Effector memory CD4-positive, alpha-beta T cell (primary cell): ENCODE data around the gene PARD6G.

ENCODE experiments used
- DNase-seq, 3 donors: peaks; one replicate each; pipeline ENCODE4 v3.0.0-alpha.2; 2020
- H3K27ac ChIP-seq: 2 replicates; pipeline ENCODE4 v1.7.0; 2013; ENCODE audit warnings: mild to moderate bottlenecking, low read length, moderate library complexity; ENCODE audit not compliant: insufficient read depth, poor library complexity, severe bottlenecking
- H3K27me3 ChIP-seq: replicated peaks from 2 replicates; pipeline ENCODE4 v1.7.0; 2013; ENCODE audit warnings: mild to moderate bottlenecking, low read length; ENCODE audit not compliant: insufficient read depth, control insufficient read depth, poor library complexity, severe bottlenecking
- H3K36me3 ChIP-seq: 2 replicates; pipeline ENCODE4 v1.7.0; 2013; ENCODE audit warnings: mild to moderate bottlenecking, low read length, moderate library complexity; ENCODE audit not compliant: control insufficient read depth, insufficient read depth
- H3K4me1 ChIP-seq: 2 replicates; pipeline ENCODE4 v1.7.0; 2013; ENCODE audit warnings: low read length, mild to moderate bottlenecking; ENCODE audit not compliant: control insufficient read depth, insufficient read depth, poor library complexity, severe bottlenecking
- H3K4me3 ChIP-seq: 2 replicates; pipeline ENCODE4 v1.7.0; 2013; ENCODE audit warnings: low read length, low read depth, mild to moderate bottlenecking; ENCODE audit not compliant: insufficient read depth, poor library complexity, severe bottlenecking
- H3K9me3 ChIP-seq: 2 replicates; pipeline ENCODE4 v1.7.0; 2013; ENCODE audit warnings: mild to moderate bottlenecking, low read length, moderate library complexity; ENCODE audit not compliant: control insufficient read depth

The PARD6G gene

DNA sequence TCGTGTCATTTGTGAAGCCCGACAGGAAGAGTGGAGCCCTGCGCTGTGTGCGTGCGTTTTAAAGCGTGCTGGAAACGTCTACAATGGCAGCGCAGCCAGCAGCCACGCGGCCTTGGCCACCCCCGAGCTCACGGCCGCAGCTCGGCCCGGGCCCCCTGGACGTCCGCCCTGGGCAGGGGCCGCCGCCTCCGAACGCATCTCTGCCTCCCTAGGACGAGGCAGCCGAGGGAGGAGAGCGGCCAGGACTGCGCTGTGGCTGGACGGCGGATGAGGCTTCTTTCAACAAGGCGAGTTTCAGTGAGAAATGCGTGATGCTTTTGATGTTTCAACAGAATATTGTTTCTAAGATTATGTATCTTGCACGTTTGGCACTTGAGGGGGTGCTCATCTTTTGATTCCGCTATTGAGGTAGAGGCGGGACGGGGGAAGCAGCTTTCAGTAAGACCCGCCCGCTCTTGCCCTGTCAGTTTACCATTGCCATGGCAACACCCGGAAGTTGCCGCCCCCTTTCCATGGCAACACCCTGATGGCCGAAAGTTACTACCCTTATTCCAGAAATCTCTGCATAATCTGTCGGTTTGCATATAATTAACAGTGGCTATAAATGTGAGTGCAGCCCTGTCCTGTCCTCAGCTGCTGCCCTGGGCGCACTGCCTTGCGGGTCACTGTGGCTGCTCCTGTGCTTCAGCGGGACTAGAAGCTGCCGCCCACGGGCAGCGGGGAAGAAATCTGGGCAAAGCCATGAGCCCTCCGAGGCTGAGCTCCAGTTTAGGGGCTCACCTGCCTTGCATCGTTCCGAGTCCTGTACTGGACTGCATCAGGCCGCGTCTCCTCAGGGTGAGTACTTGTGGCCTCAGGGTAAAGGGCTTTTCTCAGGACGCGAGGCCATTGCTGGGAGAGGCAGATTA, 99.6 kb downstream of the PARD6G start:
- H3K4me3 ChIP-seq = peak overlapping the region; percentile 62
- H3K27me3 ChIP-seq = no peaks in the 10 kb centered on the region
- H3K9me3 ChIP-seq = no peaks in the 10 kb centered on the region
- no peaks in the 10 kb centered on the region for H3K36me3 ChIP-seq
- H3K27ac ChIP-seq = no peak overlapping the region
- DNase-seq = peak; percentile 34 to 49 (median 35)
- H3K4me1 ChIP-seq = peaks cover 8% of the 10 kb centered on the region

- Histone ChIP-seq H3K36me3 (no peaks in the 10 kb centered on the region), H3K9me3 (no peaks in the 10 kb centered on the region), H3K27me3 (no peaks in the 10 kb centered on the region), H3K4me1 (peaks cover 8% of the 10 kb centered on the region), H3K27ac (no peak overlapping the region), H3K4me3 (peak overlapping the region; percentile 62)
- no peak for DNase-seq
Measured at GRCh38 chr18:80147037-80147417, 100.3 kb downstream of the PARD6G start.

DNA sequence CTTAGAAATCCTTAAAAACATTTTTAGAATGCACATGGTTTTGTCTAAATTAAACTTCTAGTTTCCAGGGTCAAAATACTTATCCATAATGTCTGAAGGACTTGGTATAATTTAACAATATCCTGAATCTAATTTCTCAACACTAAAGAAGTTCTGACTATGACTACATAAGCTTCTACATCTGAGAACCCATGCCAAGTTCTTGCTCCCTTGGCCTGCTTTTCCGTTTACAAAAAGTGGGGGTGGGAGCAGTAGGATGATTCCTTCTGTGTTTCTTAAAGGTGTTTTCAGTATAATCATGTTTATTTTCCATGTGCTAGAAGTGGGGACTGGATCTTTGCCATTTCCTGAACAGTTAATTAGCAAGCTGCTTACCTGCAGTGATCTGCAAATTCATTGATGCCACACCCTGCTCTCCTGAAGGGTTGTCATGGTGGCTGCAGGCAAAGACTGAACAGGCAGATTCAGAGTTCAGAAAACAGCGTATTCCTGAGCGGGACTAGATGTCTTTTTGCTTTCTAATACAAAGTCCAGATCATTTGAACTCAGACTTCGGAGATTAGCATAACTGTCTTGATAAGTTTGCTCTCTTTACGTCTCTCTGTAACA, 102.0 kb downstream of the PARD6G start:
- DNase-seq = no peak
- no peaks in the 10 kb centered on the region for H3K9me3 ChIP-seq
- peaks cover 8% of the 10 kb centered on the region for H3K4me1 ChIP-seq
- no peak overlapping the region for H3K27ac ChIP-seq
- no peaks in the 10 kb centered on the region for H3K27me3 ChIP-seq
- no peaks in the 10 kb centered on the region for H3K36me3 ChIP-seq
- H3K4me3 ChIP-seq = no peak overlapping the region

DNA sequence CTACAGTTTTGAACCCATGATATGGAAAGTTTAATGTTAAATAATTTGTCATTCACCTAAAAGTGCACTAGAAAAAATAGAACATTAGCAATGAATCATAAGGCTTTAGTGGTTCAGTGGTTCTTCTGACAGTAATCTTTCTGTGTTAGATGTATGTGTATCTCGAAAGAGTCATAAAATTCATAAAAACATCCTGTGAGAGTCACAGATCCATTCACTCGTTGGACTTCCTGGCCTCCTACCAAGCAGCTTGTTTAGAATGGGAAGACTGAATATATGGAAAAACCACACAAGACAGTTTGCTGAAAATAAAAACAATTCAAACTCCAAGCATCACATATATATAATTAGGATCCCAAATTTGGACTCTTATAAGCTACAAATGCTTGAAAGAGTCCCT, 103.4 kb downstream of the PARD6G start:
- DNase-seq = no peak
- H3K9me3 ChIP-seq = no peaks in the 10 kb centered on the region
- no peaks in the 10 kb centered on the region for H3K36me3 ChIP-seq
- no peak overlapping the region for H3K4me3 ChIP-seq
- no peaks in the 10 kb centered on the region for H3K27me3 ChIP-seq
- H3K4me1 ChIP-seq = peaks cover 8% of the 10 kb centered on the region
- no peak overlapping the region for H3K27ac ChIP-seq

DNA sequence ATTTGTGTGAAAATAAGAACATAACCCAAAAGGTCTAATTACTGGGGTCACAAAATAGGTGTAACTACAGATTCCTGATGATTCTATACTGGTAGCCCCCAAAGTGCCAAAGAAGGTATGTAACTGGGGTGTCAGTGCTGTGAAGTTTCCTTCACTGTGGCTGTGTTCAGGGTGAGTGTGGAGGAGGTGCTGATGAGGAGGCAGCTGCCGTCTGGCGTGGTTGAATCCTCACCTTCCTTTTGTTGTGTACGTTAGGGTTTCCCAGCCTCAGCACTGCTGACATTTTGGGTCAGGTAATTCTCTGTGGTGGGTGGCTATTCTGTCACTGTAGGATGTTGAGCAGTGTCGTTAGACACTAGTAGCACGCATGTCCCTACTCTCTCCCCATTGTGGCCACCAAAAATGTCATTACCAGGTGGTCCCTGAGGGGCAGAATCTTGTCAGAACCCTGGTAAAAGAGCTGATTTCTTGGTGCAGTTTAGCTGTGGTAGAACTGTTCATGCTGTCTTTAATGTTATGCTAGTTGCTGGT, 106.8 kb downstream of the PARD6G start:
- no peaks in the 10 kb centered on the region for H3K27me3 ChIP-seq
- no peaks in the 10 kb centered on the region for H3K4me1 ChIP-seq
- H3K4me3 ChIP-seq = no peak overlapping the region
- H3K27ac ChIP-seq = no peak overlapping the region
- H3K9me3 ChIP-seq = no peaks in the 10 kb centered on the region
- DNase-seq = no peak
- peaks cover 26% of the 10 kb centered on the region for H3K36me3 ChIP-seq

GRCh38 chr18:80137976-80138375, 109.3 kb downstream of the PARD6G start:
- no peak overlapping the region for H3K4me3 ChIP-seq
- no peaks in the 10 kb centered on the region for H3K27me3 ChIP-seq
- no peak for DNase-seq
- H3K4me1 ChIP-seq = no peaks in the 10 kb centered on the region
- H3K9me3 ChIP-seq = no peaks in the 10 kb centered on the region
- peaks cover 38% of the 10 kb centered on the region for H3K36me3 ChIP-seq
- H3K27ac ChIP-seq = no peak overlapping the region

- Histone ChIP-seq H3K4me3 (no peak overlapping the region), H3K27ac (no peak overlapping the region), H3K27me3 (no peaks in the 10 kb centered on the region), H3K4me1 (no peaks in the 10 kb centered on the region), H3K9me3 (no peaks in the 10 kb centered on the region), H3K36me3 (peaks cover 38% of the 10 kb centered on the region)
- no peak for DNase-seq
Measured at GRCh38 chr18:80137137-80137536, 110.2 kb downstream of the PARD6G start.

DNA sequence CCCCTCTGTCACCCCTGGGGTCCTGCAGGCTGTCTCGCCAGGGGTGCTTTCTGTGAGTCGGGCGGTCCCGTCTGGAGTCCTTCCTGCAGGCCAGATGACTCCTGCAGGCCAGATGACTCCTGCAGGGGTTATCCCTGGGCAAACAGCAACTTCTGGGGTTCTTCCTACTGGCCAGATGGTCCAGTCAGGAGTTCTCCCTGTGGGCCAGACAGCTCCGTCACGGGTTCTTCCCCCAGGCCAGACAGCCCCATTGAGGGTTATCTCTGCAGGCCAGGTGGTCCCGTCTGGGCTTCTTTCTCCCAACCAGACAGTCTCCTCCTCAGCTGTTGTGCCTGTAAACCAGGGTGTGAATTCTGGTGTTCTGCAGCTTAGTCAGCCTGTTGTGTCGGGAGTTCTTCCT, 110.6 kb downstream of the PARD6G start:
- Histone ChIP-seq H3K4me1 (no peaks in the 10 kb centered on the region), H3K9me3 (no peaks in the 10 kb centered on the region), H3K4me3 (no peak overlapping the region), H3K27ac (no peak overlapping the region), H3K36me3 (peaks cover 38% of the 10 kb centered on the region), H3K27me3 (no peaks in the 10 kb centered on the region)
- no peak for DNase-seq

GRCh38 chr18:80135136-80135535, 112.2 kb downstream of the PARD6G start:
- no peak overlapping the region for H3K27ac ChIP-seq
- H3K9me3 ChIP-seq = no peaks in the 10 kb centered on the region
- no peak overlapping the region for H3K4me3 ChIP-seq
- no peaks in the 10 kb centered on the region for H3K27me3 ChIP-seq
- peaks cover 43% of the 10 kb centered on the region for H3K36me3 ChIP-seq
- H3K4me1 ChIP-seq = no peaks in the 10 kb centered on the region
- no peak for DNase-seq

DNA sequence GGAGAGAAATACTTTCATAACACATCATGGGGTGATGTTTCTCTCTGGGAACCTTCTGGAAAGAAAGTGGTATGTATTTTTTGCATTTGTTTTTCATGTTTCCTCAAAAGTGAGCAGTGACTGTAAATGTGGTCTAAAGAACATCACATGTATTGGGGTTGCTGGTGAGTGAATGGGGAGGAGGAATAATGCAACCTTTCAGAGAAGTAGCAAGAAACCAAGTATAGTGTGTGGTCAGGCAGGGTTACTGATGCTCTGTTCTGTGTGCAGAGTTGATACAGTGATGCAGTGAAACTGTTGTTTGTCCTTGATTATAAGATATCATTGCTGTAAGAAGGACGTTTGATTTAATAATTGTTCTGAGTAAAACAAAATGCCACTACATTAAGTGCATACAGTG, 114.2 kb downstream of the PARD6G start:
- DNase-seq = no peak
- Histone ChIP-seq H3K4me1 (no peaks in the 10 kb centered on the region), H3K36me3 (peaks cover 44% of the 10 kb centered on the region), H3K27ac (no peak overlapping the region), H3K27me3 (no peaks in the 10 kb centered on the region), H3K4me3 (no peak overlapping the region), H3K9me3 (no peaks in the 10 kb centered on the region)
